ENCODE data around the gene KNL1. TPM values are rescaled to one million over a fixed set of nuclear protein-coding genes. Genes with fewer than 3 reads are reported as not detected.
A peak's percentile ranks its signal among the peaks of the same experiment; 100 is the strongest.

The KNL1 gene
- total RNA-seq, 1 donor from 2014 or later: 0.96 TPM

- Histone ChIP-seq H3K9me3 (replicated peaks) (no peaks in the 10 kb centered on the region), H3K4me3 (no peak overlapping the region), H3K4me1 (peaks cover 14% of the 10 kb centered on the region), H3K27me3 (ENCODE audit: low read depth) (no peaks in the 10 kb centered on the region), H3K27ac (replicated peaks) (no peak overlapping the region), H3K36me3 (no peaks in the 10 kb centered on the region)
- intact Hi-C loops (cut with micrococcal nuclease): no loop called here
- no peak for TF ChIP-seq CTCF (IDR thresholded peaks at IDR 0.05; ENCODE audit: borderline replicate concordance)
- DNase-seq: no peak
These were observed 2.7 kb upstream of the KNL1 start for GRCh38 chr15:40591389-40591788.

- no peaks in the 10 kb centered on the region for H3K9me3 ChIP-seq (replicated peaks)
- peak overlapping the region; percentile 76 for H3K4me3 ChIP-seq
- H3K4me1 ChIP-seq: peaks cover 14% of the 10 kb centered on the region
- peak overlapping the region; percentile 94 for H3K27ac ChIP-seq (replicated peaks)
- H3K27me3 ChIP-seq (ENCODE audit: low read depth): no peaks in the 10 kb centered on the region
- TF ChIP-seq CTCF (IDR thresholded peaks at IDR 0.05; ENCODE audit: borderline replicate concordance): no peak
- intact Hi-C loops (cut with micrococcal nuclease): no loop called here
- H3K36me3 ChIP-seq: no peaks in the 10 kb centered on the region
- DNase-seq: no peak
These were observed 884 bp upstream of the KNL1 start for GRCh38 chr15:40593165-40593564.

GRCh38 chr15:40594429-40594836 is 384 bp downstream of the KNL1 start:
- intact Hi-C loops (cut with micrococcal nuclease): no loop called here
- H3K27me3 ChIP-seq (ENCODE audit: low read depth): no peaks in the 10 kb centered on the region
- H3K4me3 ChIP-seq: peak overlapping the region; percentile 76
- peak; percentile 27 for TF ChIP-seq CTCF (IDR thresholded peaks at IDR 0.05; ENCODE audit: borderline replicate concordance)
- peak overlapping the region; percentile 94 for H3K27ac ChIP-seq (replicated peaks)
- H3K36me3 ChIP-seq: no peaks in the 10 kb centered on the region
- DNase-seq: peak; percentile 25
- H3K9me3 ChIP-seq (replicated peaks): no peaks in the 10 kb centered on the region
- peaks cover 14% of the 10 kb centered on the region for H3K4me1 ChIP-seq

GRCh38 chr15:40595219-40595618 is 1.2 kb downstream of the KNL1 start:
- no peak for DNase-seq
- Histone ChIP-seq H3K36me3 (no peaks in the 10 kb centered on the region), H3K27me3 (ENCODE audit: low read depth) (no peaks in the 10 kb centered on the region), H3K9me3 (replicated peaks) (no peaks in the 10 kb centered on the region), H3K4me1 (peaks cover 14% of the 10 kb centered on the region), H3K27ac (replicated peaks) (no peak overlapping the region), H3K4me3 (peak overlapping the region; percentile 76)
- intact Hi-C loops (cut with micrococcal nuclease): no loop called here
- no peak for TF ChIP-seq CTCF (IDR thresholded peaks at IDR 0.05; ENCODE audit: borderline replicate concordance)

DNA sequence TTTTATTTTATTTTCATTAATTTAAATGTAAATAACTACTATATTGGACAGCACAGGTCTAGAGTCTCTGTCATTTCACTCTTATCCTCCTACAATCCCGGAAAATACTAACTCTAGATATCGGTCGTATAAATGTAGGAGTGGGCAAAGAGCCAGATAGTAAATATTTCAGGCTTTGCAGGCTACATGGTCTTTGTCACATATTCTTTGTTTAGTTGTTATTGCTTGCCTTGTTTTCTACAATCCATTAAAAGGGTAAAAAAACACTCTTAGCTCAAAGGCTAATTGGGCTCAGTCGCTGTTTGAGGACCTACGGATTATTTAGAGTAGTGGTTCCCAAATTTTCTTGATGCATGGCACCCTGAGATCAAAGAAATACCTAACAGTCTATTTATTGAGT is 1.7 kb downstream of the KNL1 start:
- intact Hi-C loops (cut with micrococcal nuclease): no loop called here
- Histone ChIP-seq H3K36me3 (no peaks in the 10 kb centered on the region), H3K27me3 (ENCODE audit: low read depth) (no peaks in the 10 kb centered on the region), H3K4me1 (peaks cover 14% of the 10 kb centered on the region), H3K9me3 (replicated peaks) (no peaks in the 10 kb centered on the region), H3K4me3 (no peak overlapping the region), H3K27ac (replicated peaks) (no peak overlapping the region)
- no peak for DNase-seq
- TF ChIP-seq CTCF (IDR thresholded peaks at IDR 0.05; ENCODE audit: borderline replicate concordance): no peak

DNA sequence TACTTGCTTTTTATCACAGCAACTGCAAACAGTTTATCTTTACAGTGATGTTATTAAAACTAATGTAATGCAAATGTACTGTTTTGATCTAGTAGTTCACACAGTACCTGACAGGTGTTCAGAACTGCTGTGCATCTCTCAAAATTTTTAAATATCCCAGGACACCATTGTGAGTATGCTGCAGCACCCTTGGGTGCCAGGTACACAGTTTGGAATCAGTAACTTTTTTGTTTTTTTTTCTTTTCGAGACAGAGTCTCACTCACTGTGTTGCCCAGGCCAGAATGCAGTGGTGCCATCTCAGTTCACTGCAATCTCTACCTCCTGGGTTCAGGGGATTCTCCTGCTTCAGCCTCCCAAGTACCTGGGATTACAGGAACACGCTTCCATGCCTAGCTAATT is 3.0 kb downstream of the KNL1 start:
- Histone ChIP-seq H3K4me1 (peaks cover 14% of the 10 kb centered on the region), H3K27me3 (ENCODE audit: low read depth) (no peaks in the 10 kb centered on the region), H3K36me3 (no peaks in the 10 kb centered on the region), H3K27ac (replicated peaks) (no peak overlapping the region), H3K9me3 (replicated peaks) (no peaks in the 10 kb centered on the region), H3K4me3 (no peak overlapping the region)
- DNase-seq: no peak
- no peak for TF ChIP-seq CTCF (IDR thresholded peaks at IDR 0.05; ENCODE audit: borderline replicate concordance)
- intact Hi-C loops (cut with micrococcal nuclease): no loop called here

All from left ventricle myocardium inferior (tissue), 1 donor.